Amygdala (tissue), 56 donors: ENCODE results near the gene ACD.

Source experiments
- DNase-seq, 56 donors: peaks; one replicate each; lab custom pipeline; 2025; lab: John Stamatoyannopoulos, UW

ACD gene

GRCh38 chr16:67676516-67676915 lies 16.5 kb upstream of the ACD start:
- DNase-seq, result no peak

GRCh38 chr16:67675999-67676398 lies 15.9 kb upstream of the ACD start:
- no peak for DNase-seq

GRCh38 chr16:67675579-67675935 lies 15.5 kb upstream of the ACD start:
- no peak for DNase-seq

- no peak for DNase-seq
These were observed 15.0 kb upstream of the ACD start for GRCh38 chr16:67674851-67675578.

- peak in 19 of 56 donors; percentile 12 to 52 (median 22) for DNase-seq
These were observed 13.9 kb upstream of the ACD start for GRCh38 chr16:67673712-67674580.

- peak in 31 of 56 donors; percentile 13 to 70 (median 36) for DNase-seq
These were observed 12.9 kb upstream of the ACD start for GRCh38 chr16:67672739-67673662.

GRCh38 chr16:67672306-67672705 lies 12.2 kb upstream of the ACD start:
- DNase-seq, result no peak

GRCh38 chr16:67669499-67670101 lies 9.5 kb upstream of the ACD start:
- no peak for DNase-seq

- no peak for DNase-seq
These were observed 8.6 kb upstream of the ACD start for GRCh38 chr16:67668495-67669157.

- peak in 53 of 56 donors; percentile 25 to 91 (median 72) for DNase-seq
These were observed 7.9 kb upstream of the ACD start for GRCh38 chr16:67667817-67668494.

GRCh38 chr16:67667453-67667816 lies 7.4 kb upstream of the ACD start:
- no peak for DNase-seq

GRCh38 chr16:67666559-67667452 lies 6.7 kb upstream of the ACD start, which contains the start of the genes C16orf86 and ENKD1:
TSS of gene C16orf86 (plus strand) at chr16:67666814. CDS start at chr16:67666971, 157 bp downstream.
TSS of gene ENKD1 (minus strand) at chr16:67666750. CDS start at chr16:67666442, 308 bp downstream.
- peak in 52 of 56 donors; percentile 9 to 86 (median 59) for DNase-seq

GRCh38 chr16:67666032-67666551 lies 6.0 kb upstream of the ACD start:
- no peak for DNase-seq

- DNase-seq, result no peak
These were observed 5.5 kb upstream of the ACD start for GRCh38 chr16:67665598-67665997.

GRCh38 chr16:67664871-67665270 lies 4.8 kb upstream of the ACD start:
- no peak for DNase-seq

GRCh38 chr16:67664258-67664657 lies 4.2 kb upstream of the ACD start:
- no peak for DNase-seq

- no peak for DNase-seq
These were observed 3.8 kb upstream of the ACD start for GRCh38 chr16:67663877-67664222.
